Measurements from ENCODE around the gene DBX2.
"Not testable (repeated sequence)": the region's sequence is repeated elsewhere in the genome, so short reads cannot be mapped to it uniquely, and the experiment has no call there.

The DBX2 gene

DNA sequence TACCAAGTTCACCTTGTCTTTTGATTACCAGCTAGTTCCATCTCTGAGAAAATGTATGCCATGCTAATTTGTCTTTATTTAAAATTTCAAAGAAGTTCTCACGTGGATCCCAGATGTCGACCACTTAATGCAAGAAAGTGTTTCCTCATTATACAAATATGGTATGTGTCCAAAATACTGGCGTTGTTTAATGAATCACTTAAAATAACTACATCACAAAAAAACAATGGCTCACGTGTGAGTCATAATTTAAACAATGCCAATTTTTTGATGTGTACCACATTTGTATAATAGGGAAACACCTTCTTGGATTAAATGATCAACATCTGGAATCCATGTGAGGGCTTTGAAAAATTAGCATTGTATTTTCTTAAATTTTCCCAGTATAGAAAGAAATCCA, 40.8 kb downstream of the DBX2 start:
- no peak for TF ChIP-seq CTCF (IDR thresholded peaks at IDR 0.05; ENCODE audit: control insufficient read depth, extremely low read depth, insufficient read depth)
- DNase-seq (ENCODE audit: low read depth), result no peak
- no peak overlapping the region for H3K4me3 ChIP-seq (ENCODE audit: low read depth, low read length)

GRCh38 chr12:45008211-45008610, 42.7 kb downstream of the DBX2 start:
- no peak for TF ChIP-seq CTCF (IDR thresholded peaks at IDR 0.05; ENCODE audit: control insufficient read depth, extremely low read depth, insufficient read depth)
- no peak for DNase-seq (ENCODE audit: low read depth)
- H3K4me3 ChIP-seq (ENCODE audit: low read depth, low read length), result no peak overlapping the region

GRCh38 chr12:44999355-44999754, 51.5 kb downstream of the DBX2 start:
- no peak overlapping the region for H3K4me3 ChIP-seq (ENCODE audit: low read depth, low read length)
- no peak for TF ChIP-seq CTCF (IDR thresholded peaks at IDR 0.05; ENCODE audit: control insufficient read depth, extremely low read depth, insufficient read depth)
- DNase-seq (ENCODE audit: low read depth), result no peak

DNA sequence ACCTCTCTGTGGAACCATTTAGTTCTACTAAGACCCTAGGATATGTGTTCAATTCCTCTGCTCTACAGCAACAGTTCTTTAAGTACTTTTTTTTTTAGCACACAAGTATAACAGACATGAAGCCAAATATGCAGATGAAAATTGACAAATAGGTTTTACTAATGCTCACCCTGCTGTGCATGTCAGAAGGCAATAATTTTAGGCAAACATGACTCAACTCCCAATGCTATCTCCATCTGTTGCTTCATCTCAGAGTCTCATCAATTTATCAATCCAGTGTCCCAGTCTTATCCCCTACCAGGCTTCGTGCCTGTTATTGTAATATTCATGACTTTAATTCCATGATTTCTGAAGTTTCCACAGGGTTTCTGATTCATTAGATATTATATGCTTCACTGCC, 57.7 kb downstream of the DBX2 start:
- no peak for DNase-seq (ENCODE audit: low read depth)
- TF ChIP-seq CTCF (IDR thresholded peaks at IDR 0.05; ENCODE audit: control insufficient read depth, extremely low read depth, insufficient read depth), result no peak
- H3K4me3 ChIP-seq (ENCODE audit: low read depth, low read length), result no peak overlapping the region

GRCh38 chr12:44984863-44985262, 66.0 kb downstream of the DBX2 start:
- not testable (repeated sequence) for H3K4me3 ChIP-seq (ENCODE audit: low read depth, low read length); DNase-seq (ENCODE audit: low read depth)

DNA sequence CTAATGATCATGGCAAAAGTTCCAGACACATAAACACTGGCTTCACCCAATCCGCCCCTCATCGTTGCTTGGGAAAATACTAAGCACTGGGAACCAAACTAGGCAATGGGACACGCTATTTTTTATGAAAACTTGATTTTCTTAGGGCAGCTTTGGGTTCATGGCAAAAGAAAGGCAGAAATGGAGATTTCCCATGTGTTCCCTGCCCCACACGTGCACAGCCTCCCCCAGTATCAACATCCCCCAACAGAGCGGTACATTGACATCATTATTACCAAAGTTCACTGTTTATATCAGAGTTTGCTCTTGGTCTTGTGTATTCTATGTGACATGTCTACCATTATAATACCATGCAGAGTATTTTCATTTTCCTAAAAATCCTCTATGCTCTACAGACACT, 71.0 kb downstream of the DBX2 start:
- no peak for TF ChIP-seq CTCF (IDR thresholded peaks at IDR 0.05; ENCODE audit: control insufficient read depth, extremely low read depth, insufficient read depth)
- H3K4me3 ChIP-seq (ENCODE audit: low read depth, low read length), result no peak overlapping the region
- DNase-seq (ENCODE audit: low read depth), result no peak

DNA sequence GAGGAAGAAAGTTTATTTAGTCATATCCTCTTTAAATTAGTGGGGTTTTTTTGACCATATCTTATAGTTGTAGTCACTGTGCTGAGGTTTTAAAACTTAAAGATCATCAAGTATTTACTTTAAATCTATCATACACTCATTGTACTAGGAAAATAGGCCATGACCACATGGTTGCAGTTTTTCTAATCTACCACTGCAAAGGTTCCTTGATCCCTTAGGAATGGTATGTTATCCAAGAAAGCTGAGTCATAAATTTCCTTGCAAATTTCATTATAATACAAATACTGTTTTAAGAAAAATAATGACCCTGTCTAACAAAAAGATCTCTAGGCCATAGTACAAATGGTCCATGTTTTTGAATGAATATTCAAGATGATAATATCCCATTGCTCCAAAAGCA, 74.7 kb downstream of the DBX2 start:
- no peak for DNase-seq (ENCODE audit: low read depth)
- no peak for TF ChIP-seq CTCF (IDR thresholded peaks at IDR 0.05; ENCODE audit: control insufficient read depth, extremely low read depth, insufficient read depth)

More for the DNA sequence above, 74.7 kb downstream of the DBX2 start:
- no peak overlapping the region for H3K4me3 ChIP-seq (ENCODE audit: low read depth, low read length)
